GM18951 (cell line): ENCODE results near the gene TNRC6C.

Source experiments
- POLR2A ChIP-seq: IDR thresholded peaks from 4 replicates; pipeline ENCODE4 v1.6.1; 2011; ENCODE audit warnings: mild to moderate bottlenecking; ENCODE audit not compliant: insufficient read length, insufficient read depth; ENCODE audit errors: extremely low read depth
- in situ Hi-C: fragments of 300-500 bp; cut with MboI; formaldehyde crosslinking; loops from one replicate; pipeline ENCODE4 v1.12.0; 2022; ENCODE audit warnings: low sequenced_read_pairs, mixed read lengths, inconsistent platforms; ENCODE audit not compliant: unreplicated experiment

The TNRC6C gene

DNA sequence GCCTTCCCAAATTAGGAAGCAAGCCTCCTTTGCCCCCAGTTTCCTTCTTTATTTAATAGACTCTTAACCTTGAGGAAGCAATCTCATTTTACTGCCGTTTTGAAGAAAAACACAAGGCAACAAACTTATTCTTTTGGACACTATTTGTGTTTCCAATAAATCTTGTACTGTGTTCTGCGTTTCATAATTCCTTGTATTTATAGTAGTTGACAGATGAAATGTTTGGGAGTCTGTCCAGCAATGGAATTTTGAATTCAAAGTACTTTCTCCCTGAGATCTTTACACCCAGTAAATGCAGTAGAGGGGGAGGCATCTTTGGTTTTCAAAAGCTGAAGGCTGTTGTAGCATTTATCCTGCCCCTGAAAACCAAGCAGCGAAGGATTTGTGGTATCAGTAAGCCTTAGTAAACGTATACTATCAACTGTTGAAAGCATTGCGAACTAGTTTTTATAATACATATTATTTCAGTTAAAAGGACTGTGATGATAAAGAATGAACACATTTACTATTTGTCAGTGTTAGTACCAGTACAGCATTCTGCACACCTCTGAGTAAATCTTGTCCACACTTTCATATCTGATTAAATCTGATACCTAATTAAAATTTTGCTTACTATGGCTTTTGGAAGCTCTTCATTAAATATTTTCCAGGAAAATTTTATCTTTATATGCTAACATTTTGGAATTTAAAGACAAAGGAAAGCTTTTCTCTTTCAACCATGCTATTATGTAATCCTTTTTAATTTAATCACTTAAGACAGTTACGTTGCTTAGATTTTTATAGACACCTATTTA lies 83.1 kb downstream of the TNRC6C start:
- no peak for TF ChIP-seq POLR2A
- in situ Hi-C loops, result no loop called here

GRCh38 chr17:78042542-78042941 lies 84.0 kb downstream of the TNRC6C start:
- no peak for TF ChIP-seq POLR2A
- in situ Hi-C loops, result no loop called here

GRCh38 chr17:78043031-78043430 lies 84.5 kb downstream of the TNRC6C start:
- in situ Hi-C loops, result no loop called here
- no peak for TF ChIP-seq POLR2A

DNA sequence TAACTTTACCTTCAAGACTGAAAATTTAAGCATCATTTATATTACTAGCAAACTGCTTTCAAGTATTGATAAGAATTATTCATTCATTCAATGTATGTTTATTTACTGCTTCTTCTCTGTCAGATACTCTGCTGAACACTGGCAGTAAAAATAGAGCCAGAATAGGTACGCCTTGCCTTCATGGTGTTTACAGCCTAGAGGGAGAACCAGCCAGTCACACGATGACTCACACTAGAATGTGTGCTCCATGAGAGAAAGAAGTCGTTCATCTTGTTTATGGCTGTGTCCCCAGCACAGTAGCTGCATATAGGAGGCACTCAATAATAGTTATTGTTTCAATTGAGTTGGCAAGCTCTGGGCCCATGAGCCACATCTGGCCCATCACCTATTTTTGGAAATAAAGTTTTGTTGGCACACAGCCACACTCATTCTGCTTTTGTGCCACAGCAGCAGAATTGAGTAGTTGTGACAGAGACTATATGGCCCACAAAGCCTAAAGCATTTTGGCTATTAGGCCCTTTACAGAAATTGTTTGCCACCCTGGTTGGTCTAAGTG lies 85.9 kb downstream of the TNRC6C start:
- in situ Hi-C loops, result no loop called here
- TF ChIP-seq POLR2A, result no peak

DNA sequence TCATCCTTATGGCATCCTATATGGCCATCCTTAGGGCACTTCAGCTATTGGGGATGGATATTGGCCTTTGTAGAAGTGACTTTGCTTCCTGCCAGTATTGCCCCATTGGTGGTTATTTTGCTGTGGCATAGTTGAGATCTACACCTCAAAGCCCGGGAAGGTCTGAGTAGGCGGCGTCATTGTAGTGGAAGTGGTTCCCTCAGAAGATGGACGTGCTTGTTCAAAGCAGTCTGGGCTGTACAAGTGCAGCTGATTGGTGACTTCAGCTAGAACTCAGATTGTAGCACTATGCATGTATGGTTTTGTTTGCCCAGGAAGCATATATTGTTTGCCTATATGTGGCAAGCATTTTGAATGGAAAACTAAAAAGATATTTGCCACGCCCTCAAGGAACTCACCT lies 86.8 kb downstream of the TNRC6C start:
- in situ Hi-C loops, result no loop called here

DNA sequence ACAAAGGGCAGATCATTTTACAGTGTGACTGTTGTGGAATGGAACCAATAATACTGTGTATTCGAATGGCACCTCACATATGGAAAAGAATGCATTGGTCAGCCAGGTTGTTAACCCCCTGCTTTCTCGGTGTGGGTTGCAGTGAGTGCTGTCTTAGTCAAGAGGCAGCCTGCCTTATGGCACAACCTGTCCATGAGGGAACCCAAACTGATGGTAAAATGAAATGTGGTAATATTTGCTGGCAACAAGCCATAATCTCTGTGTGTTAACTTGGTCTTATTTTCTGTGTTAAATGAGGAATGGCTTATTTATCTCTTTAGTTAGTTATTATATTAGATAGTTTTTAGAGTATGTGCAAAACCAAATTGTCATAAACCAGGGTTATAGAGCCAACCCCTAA lies 88.4 kb downstream of the TNRC6C start:
- no peak for TF ChIP-seq POLR2A
- in situ Hi-C loops, result no loop called here

More for the DNA sequence above, 86.8 kb downstream of the TNRC6C start:
- no peak for TF ChIP-seq POLR2A

- TF ChIP-seq POLR2A, result no peak
- in situ Hi-C loops, result no loop called here
Measured at GRCh38 chr17:78048346-78049292, 90.1 kb downstream of the TNRC6C start.

- in situ Hi-C loops, result no loop called here
- TF ChIP-seq POLR2A, result no peak
Measured at GRCh38 chr17:78049609-78050008, 91.1 kb downstream of the TNRC6C start.

DNA sequence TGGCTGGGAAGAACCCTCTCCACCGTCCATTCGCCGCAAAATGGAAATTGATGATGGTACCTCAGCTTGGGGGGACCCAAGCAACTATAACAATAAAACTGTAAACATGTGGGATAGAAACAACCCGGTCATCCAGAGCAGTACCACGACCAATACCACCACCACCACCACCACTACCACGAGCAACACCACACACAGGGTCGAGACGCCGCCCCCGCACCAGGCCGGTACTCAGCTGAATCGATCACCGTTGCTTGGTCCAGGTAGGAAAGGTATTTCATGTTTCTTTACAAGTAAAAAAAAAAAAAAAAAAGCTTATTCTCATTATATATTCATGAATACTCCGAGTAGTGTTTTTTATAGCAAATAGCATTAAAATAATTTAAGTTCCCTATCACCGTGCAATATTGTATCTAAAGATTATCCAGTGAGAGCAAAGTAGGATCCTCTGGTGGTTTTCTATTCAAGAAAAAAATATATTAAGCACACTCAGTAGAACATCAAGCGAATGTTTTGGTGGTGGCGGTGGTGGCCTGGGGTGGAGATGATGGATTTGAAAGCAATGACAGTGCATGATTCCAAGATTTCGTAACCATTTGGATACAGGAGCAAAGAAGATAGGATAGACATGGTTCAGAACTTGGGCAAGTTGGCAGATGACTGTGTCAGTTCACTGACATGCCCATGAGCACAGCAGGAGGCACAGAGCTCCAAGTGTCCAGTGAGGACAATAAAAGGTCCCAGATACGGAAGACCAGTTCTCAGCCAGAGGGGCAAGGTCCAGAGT lies 92.9 kb downstream of the TNRC6C start:
- no peak for TF ChIP-seq POLR2A
- in situ Hi-C loops, result no loop called here

DNA sequence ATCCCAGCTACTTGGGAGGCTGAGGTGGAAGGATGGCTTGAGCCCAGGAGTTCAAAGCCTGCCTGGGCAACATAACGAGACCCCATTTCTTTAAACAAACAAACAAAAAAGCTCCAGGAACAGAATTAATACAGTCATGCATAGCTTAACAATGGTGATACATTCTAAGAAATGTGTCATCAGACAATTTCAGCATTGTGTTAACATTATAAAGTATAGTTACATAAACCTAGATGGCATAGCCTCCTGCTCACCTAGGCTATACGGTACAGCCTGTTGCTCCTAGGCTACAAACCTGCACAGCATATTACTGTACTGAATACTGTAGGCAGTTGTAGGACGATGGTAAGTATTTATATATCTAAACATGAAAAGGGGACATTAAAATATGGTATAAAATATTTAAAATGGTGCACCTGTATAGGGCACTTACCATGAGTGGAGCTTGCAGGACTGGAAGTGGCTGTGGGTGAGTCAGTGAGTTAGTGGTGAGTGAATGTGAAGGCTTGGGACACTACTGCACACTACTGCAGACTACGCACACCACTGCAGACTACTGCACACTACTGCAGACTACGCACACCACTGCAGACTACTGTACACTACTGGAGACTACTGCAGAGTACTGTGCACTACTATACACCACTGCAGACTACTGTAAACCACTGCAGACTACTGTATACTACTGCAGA lies 95.4 kb downstream of the TNRC6C start:
- in situ Hi-C loops, result no loop called here
- no peak for TF ChIP-seq POLR2A

- in situ Hi-C loops, result no loop called here
- no peak for TF ChIP-seq POLR2A
Measured at GRCh38 chr17:78057113-78057740, 98.7 kb downstream of the TNRC6C start.

DNA sequence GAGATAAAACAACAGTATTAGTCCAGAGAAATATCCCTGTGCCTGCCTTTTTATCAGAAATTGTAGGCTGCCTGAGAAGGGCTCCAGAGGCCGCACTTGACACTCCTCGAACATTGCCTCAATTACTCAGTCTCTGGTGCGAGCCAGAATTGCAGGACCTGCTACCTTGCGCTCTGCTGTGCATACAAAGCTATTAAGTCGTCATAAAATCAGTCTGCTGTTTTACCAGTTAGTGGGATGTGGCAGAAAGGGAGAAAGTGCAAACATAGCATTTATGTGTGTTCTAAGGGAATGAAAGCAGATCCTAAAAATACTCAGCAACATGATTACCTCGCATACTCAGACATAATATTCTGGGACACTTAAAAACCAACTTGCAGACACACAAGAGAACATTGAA lies 99.5 kb downstream of the TNRC6C start:
- in situ Hi-C loops, result no loop called here
- no peak for TF ChIP-seq POLR2A
